ENCODE data around the gene DPF1.

Gene DPF1

GRCh38 chr19:38197937-38198704, 25.9 kb downstream of the DPF1 start:
- no peak for DNase-seq (ENCODE audit: low spot score)

GRCh38 chr19:38196948-38197656, 26.9 kb downstream of the DPF1 start:
- DNase-seq (ENCODE audit: low spot score): no peak

- DNase-seq (ENCODE audit: low spot score): no peak
Observed at GRCh38 chr19:38196245-38196837, 27.7 kb downstream of the DPF1 start.

DNA sequence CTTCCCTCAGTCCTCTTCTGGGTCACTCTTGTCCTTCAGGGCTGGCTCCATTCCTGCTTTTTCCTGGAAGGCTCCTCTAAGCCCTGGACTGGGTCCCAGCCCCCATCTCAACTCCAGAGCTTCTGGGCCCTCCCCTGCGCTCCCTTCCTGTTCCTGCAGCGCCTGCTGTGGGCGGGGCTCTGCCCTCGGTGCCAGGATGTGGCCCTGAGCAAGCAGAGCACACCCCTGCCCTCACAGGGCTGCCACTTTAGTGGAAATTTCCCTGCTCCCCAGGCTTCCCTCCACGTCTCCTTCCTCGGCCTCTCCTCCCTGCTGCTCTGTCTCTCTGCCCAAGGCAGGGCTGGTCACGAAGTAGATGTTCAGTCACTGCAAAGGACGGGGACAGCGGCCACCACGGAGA, 28.8 kb downstream of the DPF1 start:
- DNase-seq (ENCODE audit: low spot score): no peak

- no peak for DNase-seq (ENCODE audit: low spot score)
Observed at GRCh38 chr19:38194061-38194701, 29.8 kb downstream of the DPF1 start.

DNA sequence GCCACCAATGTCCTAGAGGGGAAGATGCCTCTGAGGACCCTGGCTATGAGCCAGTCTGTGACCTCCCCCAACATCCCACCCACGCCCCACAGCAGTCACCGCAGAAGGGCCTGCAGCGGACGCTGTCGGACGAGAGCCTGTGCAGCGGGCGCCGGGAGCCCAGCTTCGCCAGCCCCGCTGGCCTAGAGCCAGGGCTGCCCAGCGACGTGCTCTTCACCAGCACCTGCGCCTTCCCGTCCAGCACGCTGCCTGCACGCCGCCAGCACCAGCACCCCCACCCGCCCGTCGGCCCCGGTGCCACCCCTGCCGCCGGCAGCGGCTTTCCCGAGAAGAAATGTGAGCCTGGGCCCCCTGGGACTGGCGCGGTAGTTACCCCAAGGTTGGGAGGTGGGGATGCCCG, 30.6 kb downstream of the DPF1 start:
- no peak for DNase-seq (ENCODE audit: low spot score)

DNA sequence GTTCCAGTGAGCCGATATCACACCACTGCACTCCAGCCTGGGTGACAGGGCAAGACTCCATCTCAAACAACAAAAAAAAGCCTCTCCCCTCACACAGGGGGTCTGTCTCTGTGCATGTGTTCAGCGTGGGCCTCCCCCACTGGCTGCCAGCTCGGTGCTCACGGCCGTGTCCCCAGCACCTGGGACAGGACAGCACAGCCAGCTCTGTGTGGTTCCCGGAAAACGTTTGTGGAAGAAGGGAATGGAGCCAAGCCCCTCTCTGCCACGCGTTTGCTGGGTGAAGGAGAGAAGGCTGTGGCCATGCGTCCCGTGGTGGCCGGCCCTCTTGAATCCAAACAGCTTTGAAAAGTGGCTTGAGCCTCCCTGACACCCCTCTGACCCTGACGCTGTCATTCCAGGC, 32.3 kb downstream of the DPF1 start:
- DNase-seq (ENCODE audit: low spot score): no peak

- DNase-seq (ENCODE audit: low spot score): no peak
Observed at GRCh38 chr19:38190793-38191192, 33.2 kb downstream of the DPF1 start.

GRCh38 chr19:38190061-38190460, 34.0 kb downstream of the DPF1 start:
- no peak for DNase-seq (ENCODE audit: low spot score)

DNA sequence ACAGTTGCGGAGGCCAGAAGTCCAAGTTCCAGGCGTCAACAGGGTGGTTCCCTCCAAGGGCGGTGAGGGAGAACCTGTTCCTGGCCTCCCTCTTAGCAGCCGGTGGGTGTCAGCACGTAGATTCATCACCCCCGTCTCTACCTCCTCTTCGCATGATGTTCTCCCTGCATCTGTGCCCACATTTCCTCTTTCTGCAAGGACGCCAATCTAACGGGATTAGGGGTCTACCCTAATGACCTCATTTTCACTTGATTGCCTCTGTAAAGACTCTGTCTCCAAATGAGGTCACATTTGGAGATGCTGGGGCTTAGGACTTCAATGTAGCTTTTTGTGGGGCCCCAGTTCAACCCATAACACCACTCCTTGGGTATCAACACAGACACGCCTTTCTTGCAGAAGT, 38.5 kb downstream of the DPF1 start:
- no peak for DNase-seq (ENCODE audit: low spot score)

GRCh38 chr19:38184815-38185214, 39.2 kb downstream of the DPF1 start:
- no peak for DNase-seq (ENCODE audit: low spot score)

GRCh38 chr19:38183251-38183897, 40.6 kb downstream of the DPF1 start:
- DNase-seq (ENCODE audit: low spot score): no peak

DNA sequence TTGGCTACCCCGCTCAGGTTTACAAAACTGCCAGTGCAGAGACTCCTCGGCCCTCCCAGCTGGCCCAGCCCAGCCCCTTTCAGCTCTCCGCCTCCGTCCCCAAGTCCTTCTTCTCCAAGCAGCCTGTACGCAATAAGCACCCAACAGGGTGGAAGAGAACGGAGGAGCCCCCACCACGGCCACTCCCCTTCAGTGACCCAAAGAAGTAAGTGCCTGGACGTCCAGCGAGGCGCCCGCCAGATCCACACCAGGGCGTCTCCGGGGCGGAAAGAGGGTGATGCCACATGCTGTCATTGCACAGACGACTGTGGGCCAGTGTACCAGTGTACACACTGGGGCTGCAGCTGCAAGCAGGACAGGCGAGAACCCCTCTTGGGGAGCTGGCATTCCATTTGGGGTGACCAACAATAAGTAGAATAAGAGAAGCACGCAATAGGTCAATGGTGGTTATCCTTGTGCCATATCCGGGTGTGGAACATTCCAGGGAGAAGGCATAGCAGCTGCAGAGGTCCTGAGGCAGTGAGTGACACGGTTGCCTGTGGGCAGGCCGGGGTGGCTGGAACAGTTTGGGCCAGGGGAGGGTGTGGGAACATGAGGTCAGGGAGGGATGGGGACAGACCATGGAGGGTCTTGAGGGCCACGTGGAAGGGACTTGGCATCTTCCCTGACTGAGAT, 41.3 kb downstream of the DPF1 start:
- DNase-seq (ENCODE audit: low spot score): no peak

- no peak for DNase-seq (ENCODE audit: low spot score)
Observed at GRCh38 chr19:38180071-38180470, 44.0 kb downstream of the DPF1 start.

DNA sequence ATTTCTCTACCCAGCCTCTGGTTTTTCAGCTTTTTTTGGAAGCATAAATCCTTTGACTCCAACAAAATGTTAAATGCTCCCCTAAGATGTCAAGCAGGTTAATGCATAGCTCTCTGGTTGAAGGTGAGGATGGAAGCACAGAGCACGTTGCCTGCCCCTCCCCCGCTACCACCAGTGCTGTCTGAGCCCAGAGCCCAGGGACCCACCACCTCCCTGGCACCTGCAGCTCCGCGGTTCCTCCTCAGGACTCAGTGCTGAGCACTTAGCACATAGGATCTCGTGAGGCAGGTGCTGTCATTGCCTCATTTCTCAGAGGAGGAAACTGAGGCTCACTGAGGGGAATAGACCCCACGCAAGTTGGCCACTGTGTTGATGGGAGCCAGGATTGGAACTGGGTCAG, 48.6 kb downstream of the DPF1 start:
- DNase-seq (ENCODE audit: low spot score): no peak

DNA sequence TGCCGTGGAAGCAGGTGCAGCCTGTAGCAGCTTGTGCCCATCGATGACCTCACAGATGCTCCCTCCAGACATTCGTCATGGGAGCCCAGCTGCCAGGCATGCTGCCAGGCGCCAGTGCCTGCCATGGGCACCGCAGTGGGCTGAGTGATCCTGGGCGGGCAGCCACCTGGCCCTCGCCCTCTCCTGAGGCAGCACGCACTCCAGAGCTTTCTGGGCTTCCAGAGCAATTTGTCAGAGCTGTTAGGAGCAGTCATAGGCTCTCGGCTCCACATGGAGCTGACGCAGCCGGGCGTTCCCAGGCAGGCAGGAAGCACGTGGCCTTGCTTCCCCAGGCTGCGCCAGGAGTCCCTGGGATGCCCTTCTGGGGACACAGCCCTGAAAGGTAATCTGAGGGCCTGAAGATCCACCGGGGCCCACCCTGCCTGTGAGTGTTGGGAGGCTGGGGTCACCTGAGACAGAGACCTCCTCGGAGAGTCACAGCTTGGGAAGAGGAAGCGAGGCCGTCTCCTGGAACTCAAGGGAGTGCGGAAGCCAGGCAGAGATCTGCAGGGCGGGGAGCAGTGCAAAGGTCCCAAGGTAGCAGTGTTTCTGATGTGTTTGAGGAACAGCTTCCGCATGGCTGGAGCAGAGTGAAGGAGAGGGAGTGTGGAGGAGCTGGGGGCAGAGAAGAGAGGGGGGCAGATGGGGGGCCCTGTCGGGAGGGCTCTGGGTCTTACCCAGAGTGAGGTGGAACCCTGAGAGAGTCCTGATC, 50.6 kb downstream of the DPF1 start:
- DNase-seq (ENCODE audit: low spot score): no peak

- DNase-seq (ENCODE audit: low spot score): no peak
Observed at GRCh38 chr19:38172001-38172400, 52.0 kb downstream of the DPF1 start.

DNA sequence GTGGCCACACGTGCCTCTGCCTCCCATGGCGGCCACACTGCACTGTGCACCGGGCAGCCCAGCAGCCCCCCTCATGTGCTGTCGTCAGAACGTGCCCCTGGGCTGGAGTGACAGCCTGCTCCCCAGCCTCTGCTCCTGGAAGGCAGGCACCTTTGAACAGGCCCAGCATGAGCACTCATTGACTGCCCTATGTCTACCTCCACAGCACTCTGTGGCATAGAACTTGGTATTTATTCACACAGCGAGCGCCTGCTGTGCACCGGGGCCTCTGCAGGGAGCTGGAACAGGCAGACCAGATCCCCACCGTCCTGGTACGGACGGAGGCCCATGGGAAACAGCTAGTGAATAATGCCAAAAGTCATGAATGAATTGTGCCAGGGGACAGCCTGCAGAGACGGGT, 53.7 kb downstream of the DPF1 start:
- DNase-seq (ENCODE audit: low spot score): no peak

DNA sequence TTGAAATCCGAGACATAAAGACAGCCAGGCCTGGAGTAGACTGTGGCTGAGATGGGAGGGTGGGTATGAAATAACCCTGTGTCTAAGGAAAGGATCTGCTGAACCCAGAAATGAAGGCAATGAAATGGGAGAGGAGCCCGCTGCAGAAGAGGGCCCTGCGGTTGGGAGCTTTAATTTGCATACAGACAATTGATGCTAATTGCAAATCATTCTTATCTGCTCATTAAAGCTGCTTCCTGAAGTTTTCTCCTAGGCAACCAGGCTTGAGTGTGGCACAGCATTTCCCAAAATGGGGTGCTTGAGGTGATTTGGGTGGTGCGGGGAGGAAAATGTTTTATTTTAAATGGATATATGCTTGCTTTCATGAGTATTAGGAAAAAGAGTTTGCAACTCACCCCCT, 55.4 kb downstream of the DPF1 start:
- DNase-seq (ENCODE audit: low spot score): no peak

DNA sequence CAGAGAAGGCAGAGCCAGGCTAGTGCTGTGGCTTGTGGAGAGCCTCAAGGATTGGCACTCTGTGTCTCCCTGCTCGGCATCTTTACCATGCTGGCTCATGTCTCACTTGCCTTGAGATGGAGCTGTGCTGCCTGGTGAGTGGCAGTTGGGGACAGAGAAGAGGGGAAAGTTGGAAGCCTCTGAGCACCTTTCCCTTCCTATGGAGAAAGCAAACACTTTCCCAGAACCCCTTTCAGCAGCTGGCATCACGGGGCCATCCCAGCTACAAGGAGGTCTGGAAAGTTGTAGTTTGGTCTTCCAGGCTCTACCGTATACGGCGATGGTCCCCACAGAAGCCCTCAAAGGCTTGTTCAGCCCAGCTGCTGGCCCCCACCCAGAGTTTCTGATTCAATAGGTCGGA, 58.7 kb downstream of the DPF1 start:
- DNase-seq (ENCODE audit: low spot score): no peak

GRCh38 chr19:38164526-38164925, 59.5 kb downstream of the DPF1 start:
- no peak for DNase-seq (ENCODE audit: low spot score)

Data from NAMALWA (cell line).